ENCODE data around the gene VCAN.

VCAN gene

DNA sequence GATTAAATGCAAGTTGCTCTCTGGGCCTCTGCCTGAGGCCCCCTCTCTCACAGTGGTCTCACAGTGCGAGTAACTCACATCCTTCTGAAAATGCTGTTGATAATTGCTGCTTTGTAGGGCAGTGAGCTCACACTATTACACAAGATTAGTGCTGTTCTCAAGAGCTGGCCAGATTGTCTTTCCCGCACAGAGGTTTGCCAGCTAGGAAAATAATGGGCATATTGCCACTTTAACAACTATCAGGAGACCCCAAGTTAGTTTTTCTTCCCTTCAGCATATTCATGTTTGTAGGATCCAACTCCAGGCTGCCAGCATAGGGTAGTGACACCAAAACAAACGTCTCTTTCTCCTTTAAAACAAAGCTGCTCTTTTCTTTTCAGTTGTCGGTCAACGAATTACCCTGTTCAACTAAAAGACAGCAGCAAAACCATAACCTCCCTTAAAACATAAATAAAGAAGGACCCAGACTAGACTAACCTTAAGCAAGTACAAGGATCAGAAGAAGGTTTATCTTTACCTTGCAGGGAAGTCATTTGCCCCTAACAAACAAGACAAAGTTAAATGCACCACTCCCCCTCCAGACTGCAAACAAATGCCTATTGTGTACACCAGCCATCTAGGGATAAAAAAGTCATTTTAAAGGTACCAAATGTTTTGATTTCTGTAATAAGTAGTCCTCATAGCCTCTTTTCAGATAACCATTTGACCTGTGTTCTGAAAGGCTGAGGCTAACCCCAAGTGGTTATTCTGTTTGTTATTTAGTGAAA lies 91.4 kb downstream of the VCAN start:
- no peak for DNase-seq (ENCODE audit: low read depth in 1 of 2, low spot score in 1 of 2)

DNA sequence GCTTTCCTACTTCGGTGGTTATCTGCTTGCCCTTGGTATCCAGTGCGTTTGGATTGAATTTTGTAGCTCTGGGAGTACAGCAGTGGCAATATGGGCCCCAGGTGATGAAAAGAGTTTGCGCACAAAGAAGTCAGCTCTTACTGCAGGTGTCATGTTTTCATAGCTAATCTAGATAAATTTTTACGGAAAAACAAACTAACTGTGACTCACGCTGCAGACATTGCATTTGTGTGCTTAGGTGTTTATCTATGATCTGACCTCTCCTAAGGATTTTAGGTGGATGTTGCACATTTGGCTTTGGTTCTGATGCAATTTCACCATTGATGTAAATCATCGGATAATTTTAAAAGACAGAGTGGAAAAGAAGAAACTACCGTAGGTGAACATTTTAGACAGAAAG lies 92.1 kb downstream of the VCAN start:
- no peak for DNase-seq (ENCODE audit: low read depth in 1 of 2, low spot score in 1 of 2)

DNA sequence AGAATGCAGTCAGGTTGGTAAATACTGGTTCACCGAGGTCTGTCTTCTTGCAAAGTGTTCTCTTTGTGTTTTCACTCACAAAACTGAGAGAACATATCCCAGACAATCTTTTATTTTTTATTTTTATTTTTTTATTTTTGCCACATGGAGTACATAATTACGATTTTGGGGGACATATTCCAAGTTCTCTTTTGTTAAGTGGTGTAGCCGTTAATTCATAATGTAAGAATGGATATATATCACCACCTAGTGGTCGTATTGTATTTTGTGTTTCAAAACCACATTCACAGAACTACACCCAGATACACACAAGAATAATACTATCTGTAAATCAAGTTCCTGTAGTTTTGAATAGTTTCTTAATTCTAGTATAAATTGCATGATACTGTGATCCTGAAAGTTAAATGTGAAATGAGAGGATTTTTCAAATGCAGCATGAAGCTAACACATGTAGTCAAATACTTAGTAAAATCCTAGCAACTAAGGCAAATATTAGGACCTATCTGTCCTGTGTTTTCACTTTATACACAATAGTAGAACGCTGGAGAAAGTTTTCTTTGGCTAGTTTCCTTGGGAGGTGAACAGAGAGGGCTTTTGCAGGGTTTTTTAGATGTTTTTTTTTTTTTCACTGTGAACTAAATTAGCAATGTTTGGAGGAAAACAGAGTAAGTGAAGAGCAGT lies 92.7 kb downstream of the VCAN start:
- no peak for DNase-seq (ENCODE audit: low read depth in 1 of 2, low spot score in 1 of 2)

DNA sequence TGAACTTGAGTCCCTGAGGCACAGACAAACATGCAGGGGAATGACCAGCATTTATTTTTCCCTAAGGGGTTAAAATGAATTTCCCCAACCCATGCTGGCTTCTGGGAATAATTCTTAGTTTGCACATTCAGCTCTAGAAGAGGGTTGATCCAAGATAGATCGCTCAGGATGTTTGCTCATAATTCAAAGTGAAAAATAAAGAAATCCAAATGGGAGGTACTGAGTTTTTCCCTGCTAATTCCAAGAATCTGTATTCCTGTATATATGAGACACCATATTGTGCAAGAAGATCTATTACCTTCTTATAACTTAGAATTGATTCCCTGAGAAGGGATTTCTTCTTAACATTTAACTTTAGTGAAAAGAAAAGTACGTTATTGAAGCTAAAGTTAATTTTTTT lies 96.2 kb downstream of the VCAN start:
- no peak for DNase-seq (ENCODE audit: low read depth in 1 of 2, low spot score in 1 of 2)

DNA sequence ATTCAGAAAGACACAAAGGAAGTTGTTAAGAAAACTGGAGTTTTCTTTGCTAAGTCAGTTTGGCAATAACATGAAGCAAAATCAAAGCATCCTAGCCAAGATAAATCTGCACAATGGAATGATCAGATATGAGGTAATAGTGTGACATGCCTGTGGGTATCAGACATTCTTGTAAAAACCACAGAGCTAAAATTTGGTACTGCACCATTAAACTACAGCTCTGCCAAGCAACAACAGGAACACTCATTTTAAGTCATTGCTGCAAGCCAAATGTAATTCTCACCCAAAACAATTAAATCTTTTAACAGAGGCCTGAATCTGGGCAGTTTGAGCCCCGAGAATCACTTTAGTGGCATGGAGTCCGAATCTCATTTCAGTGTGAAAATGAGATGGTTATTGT lies 96.6 kb downstream of the VCAN start:
- DNase-seq (ENCODE audit: low read depth in 1 of 2, low spot score in 1 of 2), result no peak

DNA sequence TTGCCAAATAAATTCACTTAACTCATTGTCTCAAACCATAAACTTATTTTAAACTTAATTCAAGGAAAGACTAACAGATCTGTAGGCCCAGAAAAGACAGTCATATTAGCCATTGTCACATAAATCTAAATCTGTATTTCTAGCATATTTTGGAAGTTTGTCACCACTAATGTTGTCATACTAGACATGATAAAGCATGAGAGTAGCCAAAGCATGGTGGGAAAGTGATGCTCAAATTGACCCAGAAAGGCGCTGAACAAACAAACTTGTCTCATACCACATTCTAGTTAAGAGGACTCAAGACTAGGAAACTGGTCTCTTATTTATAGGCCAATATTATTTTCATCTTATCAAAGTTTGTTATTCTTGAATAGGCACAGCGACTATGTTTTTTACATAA lies 99.4 kb downstream of the VCAN start:
- no peak for DNase-seq (ENCODE audit: low read depth in 1 of 2, low spot score in 1 of 2)

DNA sequence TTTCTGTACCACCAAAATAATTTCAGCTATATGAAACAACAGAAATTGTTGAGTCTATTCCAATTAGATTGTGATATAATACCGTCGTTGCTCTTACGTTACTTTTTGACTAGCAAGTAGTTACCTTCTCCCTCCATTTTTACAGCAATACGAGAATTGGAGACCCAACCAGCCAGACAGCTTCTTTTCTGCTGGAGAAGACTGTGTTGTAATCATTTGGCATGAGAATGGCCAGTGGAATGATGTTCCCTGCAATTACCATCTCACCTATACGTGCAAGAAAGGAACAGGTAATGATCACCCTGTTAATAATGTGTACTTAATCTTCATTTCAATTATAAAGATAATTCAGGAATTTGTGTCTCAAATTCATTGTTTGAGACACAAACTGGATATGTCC lies 100.7 kb downstream of the VCAN start:
- DNase-seq (ENCODE audit: low read depth in 1 of 2, low spot score in 1 of 2), result no peak

DNA sequence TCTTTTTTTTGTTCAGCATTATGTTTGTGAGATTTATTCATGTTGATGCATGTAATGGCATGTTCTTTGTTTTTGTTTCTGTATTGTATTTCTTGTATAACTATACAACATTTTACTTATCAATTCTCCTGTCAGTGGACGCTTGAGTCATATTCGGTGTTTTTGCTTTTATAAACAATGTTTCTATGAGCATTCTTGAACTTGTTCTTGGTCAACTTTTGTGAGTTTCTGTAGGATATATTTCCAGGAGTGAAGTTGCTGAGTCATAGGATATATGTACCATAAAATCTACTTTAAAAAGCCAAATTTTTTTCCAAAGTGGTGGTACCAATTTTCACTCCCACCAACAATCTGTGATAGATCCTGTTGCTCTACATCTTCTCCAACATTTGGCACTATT lies 104.8 kb downstream of the VCAN start:
- DNase-seq (ENCODE audit: low read depth in 1 of 2, low spot score in 1 of 2), result no peak

DNA sequence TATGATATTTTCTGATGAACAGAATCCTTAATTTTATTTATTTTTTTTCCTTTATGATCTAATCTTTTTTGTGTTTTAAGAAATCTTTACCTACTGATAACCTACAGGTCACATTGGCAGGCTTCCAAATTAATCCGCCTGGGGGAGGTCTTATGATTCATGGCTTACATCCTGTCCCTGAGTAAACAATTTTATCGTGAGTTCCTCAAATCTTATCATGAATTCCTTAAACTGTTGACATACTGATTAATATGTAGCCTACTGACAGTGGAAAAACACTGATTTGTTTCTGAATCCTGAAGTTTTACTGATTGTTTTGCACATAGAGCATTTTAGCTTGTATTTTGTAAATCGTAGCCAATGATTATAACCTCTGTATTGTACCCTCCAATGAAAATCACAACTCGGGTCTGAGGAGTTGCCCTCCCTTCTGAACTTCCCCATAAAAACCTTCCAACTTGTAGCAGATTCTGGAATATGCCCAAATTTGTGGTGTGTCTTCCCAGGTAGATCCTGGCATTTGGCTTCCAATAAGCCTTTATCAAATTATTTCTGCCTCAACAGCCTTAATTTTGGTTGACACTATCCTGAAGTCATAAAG lies 105.6 kb downstream of the VCAN start:
- DNase-seq (ENCODE audit: low read depth in 1 of 2, low spot score in 1 of 2), result no peak

DNA sequence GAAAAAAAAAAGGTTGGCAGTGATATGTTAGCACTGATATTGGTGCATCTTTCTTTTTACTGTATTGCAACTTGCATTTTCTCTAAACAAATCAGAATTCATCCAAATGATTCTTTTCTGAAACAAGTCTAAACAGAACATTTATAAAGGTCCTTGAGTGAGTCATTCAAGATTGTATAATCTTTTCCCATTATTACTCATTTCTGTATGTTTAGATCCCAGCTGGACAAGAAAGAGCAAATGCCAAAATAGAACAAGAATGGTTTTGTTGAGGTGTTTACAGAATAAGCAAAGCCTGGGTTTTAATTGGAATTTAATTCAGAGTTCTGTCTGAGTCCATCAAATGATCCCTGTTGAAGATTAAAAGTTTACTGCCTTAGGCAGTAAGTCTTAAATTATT lies 112.3 kb downstream of the VCAN start:
- no peak for DNase-seq (ENCODE audit: low read depth in 1 of 2, low spot score in 1 of 2)

DNA sequence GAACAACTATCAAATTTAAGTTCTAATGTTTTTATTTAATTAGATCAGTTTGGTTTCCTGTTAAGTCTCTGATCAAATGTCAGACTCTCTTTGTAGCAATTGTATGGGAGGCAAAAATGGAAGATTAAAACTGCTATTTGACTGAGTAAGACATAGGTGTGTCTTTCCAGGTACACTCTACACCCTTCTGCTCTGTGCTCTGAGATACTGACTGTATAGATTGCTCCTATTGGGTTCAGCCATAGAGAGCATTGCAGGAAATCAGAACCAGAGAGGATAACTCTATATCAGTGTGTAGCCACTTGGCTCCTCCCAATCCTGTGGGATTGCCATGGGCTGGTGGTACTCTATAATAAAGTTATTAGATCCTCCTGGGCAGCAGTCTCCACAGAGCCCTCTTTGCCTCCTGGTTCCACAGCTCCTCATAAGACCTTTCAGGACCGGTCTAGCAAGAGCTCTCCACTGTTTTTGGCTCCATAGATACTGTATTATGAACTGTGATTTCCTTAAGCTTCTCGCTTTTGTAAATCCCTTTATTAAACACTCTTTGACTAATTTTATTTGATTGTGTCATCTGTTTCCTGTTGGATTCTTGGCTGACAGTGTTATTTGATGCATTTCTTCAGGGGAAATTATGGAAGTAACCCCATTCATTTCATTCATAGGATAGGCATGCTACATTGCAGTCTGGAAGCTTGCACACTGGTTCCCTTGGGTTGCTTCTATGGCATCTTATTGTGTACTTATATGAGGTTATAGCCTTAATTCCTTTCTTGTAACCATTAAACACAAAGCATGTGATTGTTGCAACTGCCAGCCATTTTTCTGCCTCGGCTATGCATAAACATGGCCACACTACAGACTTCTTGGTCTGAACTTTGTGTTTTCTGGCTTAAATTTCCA lies 115.6 kb downstream of the VCAN start:
- no peak for DNase-seq (ENCODE audit: low read depth in 1 of 2, low spot score in 1 of 2)

DNA sequence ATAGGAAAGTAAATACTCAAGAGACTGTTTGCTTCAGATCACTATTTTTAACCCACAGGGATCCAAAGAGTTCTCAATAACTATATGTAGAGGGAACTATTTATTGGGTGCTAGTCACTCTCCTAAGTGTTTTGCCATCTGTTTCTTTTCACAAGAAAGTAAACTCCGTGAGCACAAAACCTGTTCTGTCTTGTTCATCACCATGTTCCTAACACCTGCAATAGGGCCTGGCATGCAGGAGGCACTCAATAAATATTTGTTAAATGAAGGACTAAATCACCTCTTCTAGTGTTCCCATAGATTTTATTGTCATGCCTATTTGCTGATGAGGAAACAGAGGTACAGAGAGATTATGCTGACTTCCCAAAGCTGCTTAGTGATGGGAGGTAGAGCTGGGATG lies 118.2 kb downstream of the VCAN start:
- DNase-seq (ENCODE audit: low read depth in 1 of 2, low spot score in 1 of 2), result no peak

DNA sequence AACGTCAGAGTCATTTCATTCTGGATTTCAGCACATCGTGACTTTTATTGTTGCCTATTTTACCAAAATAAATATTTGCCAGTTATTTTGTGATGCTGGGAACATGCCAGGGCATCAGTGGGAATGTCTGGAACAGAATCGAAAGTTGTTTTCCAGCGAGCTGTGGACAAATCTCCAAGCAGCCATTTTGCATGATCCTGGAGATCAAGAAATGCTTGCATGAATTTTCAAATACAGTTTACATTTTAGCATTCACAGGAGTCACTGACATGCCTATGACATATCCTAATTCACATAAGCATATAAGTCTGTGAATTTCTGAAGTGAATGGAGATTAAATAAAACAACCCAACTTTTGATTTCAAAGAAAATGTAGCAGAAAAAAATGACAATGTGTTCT lies 119.4 kb downstream of the VCAN start:
- DNase-seq (ENCODE audit: low read depth in 1 of 2, low spot score in 1 of 2), result no peak

DNA sequence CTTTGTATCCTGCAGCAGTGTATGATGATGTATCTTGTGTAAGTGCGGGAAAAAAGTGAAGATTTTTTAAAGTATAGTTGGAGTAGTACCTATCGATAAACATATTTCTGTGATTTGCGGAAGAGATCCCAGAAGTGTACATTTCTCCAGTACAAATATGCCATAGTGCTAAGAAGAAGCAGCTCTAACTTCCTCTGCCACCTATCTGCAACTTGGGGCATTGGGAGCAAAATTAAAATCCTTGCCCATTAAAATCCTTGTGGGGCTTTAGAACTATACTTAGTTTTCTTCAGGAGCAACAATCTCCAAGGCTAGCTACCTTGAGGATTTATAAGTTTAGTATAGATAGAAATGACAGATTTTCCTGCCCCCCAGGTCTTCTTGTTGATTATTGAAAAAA lies 123.7 kb downstream of the VCAN start:
- no peak for DNase-seq (ENCODE audit: low read depth in 1 of 2, low spot score in 1 of 2)

DNA sequence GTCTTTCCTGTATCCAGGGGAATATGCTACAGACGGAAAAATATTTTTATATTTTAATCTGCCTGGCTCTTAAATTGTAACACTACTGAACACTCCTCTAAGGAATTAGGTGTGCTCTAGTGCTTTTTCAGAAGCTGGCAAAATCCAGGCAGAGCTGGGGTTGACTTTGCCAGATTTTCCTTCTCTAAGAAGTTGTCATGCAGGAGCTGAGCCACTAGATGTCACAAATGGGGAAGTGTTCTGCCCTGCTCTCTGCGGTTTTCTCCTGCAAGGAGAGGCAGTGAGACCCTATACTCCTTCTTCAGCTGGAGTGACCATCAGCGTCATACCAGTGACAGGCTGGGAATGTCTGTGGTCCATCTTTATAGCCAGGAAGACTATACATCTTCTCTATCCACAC lies 136.6 kb downstream of the VCAN start:
- DNase-seq (ENCODE audit: low read depth in 1 of 2, low spot score in 1 of 2), result no peak

DNA sequence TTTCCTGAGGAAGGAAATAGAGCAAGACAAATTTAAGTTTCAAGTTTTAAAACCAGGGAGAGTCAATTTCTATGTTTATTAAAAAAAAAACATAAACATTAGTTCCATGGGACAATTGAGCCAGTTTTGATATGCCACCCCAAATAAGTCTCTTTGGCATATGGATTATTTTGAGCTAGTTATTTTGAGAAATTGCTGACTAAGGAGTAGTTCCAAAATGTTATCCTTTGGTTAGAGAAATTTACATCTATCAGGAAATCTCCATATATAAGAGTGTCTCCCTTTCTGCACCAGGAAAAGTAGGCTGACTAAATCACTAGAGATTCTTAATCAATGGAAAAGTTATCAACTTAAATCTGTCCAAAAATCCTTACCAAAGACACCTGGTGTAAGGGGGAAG lies 143.3 kb downstream of the VCAN start:
- DNase-seq (ENCODE audit: low read depth in 1 of 2, low spot score in 1 of 2), result no peak

DNA sequence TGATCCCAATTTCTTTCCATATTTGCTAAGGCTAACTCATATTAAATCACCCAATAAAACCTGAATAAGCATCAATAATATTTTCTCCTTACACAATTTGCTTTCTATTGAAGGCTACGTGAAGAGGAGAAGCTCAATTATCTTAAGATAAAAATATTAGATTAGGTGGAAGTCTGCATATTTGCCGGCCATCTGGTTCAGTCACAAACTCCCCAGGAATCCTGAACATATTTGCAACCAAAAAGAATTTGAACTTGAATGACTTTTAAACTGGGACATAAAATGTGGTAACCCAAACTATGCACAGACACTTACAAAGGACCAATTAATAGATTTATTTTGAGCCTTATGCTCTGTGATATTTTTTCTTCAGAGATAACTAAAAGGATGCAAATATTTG lies 156.8 kb downstream of the VCAN start:
- DNase-seq (ENCODE audit: low read depth in 1 of 2, low spot score in 1 of 2), result no peak

Measured in activated T-helper 1 cell treated with anti-CD3 and anti-CD28 coated beads, Interleukin-2, amount 50 U/mL, for 16 hours (primary cell).